Stimulated activated CD4-positive, alpha-beta T cell treated with anti-CD3 and anti-CD28 coated beads, TNF-alpha, amount 100 ng/mL, for 4 hours (primary cell): ENCODE measurements around the gene PTPRK.

Experiments used
- DNase-seq, 3 experiments: peaks; one replicate each; pipeline ENCODE4 v3.0.0-alpha.2; 2020; ENCODE audit warnings: low read depth in 3 of 3

PTPRK gene

GRCh38 chr6:128192972-128193371 is 327.4 kb downstream of the PTPRK start:
- no peak for DNase-seq

DNA sequence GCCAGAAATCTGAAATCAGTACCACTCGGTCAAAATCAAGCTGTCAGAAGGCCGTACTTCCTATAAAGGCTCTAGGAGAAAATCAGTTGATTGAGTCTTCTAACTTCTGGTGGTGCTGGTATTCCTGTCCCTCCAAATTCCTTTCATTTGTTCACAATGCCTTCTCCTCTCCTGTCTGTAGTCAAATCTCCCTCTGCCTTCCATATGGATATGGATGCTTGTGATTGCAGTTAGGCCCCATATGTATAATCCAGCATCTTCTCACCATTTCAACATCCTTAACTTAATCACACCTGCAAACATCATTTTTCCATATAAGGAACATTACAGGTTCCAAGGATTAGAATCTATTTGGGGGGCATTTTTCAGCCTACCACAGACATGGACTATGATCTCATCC is 331.7 kb downstream of the PTPRK start:
- no peak for DNase-seq

DNA sequence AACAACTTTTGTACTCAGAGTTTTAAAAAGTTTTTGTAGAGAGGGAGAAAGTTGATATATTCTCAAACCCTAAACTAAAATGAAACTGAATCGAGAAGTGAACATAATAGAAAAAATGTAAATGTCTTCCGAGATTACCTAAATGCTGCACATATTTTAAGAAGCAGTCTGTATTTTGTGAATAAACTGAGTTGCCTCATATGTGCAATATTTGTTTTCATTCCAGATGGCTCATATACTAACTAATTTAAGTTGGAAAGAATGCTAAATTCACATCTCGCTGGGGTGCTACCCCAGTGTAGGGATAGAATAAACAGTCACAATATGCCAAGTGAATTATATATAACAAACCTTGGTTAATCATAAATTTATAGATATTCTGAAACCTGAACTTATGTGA is 333.7 kb downstream of the PTPRK start:
- no peak for DNase-seq

- DNase-seq = no peak
Measured at GRCh38 chr6:128179876-128180438, 340.4 kb downstream of the PTPRK start.

GRCh38 chr6:128174724-128175123 is 345.7 kb downstream of the PTPRK start:
- no peak for DNase-seq

DNA sequence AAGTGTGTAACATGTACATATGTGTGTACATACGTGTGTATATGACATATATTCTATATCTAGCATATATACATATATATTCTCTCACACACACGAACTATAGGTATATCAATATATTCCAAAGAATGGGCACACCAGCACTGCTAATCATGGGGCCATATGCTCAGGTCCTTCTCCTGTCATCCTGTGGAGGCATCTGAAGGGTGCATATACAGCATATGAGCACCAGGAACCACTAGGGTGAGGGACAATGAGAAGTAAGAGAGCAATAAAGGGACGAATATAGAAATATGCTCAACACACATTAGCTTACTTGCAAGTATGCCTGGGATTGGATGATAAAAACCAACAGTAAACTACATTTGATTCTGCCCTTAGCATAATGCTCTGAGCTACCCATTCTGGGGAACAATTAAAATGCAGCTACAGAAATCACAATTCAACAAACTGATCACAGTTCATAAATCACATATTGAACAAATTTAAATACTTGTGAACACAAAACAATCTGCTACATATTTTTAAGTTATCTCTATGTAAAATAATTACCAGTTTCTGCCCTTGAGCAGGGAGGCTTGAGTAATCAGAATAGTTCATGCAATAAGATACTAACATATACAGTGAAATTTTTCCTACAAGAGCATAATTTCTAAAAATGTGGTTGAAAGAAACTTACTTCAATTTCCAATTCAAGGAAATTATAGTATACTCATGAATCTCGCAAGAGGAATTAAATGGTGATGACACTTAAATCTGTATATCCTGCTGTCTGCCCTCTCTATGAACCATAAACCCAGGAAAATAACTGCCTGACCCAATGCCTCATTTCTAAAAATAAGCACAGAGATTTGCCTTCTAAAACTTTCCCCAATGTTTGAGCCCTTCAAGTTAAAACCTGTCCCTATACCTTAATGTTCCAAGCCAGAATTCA is 347.4 kb downstream of the PTPRK start:
- DNase-seq = no peak

DNA sequence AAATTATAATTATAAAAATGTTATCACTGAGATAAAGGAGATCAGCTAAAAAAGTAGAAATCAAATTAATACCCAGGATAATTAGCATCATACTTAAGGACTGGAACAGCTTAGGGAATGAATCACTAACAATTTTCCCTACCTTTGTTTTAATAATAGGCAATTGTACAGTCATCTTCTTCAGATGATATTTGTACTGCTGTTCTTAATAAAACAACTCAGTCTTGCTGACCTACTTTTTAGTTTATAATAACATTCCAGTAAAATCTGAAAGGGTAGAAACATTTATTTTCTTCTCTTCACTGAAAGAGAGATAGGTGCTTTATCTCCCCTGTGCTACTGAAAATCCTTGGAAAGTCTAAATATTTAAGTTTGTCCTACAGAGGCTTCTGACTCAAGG is 348.3 kb downstream of the PTPRK start:
- DNase-seq = no peak

- DNase-seq = no peak
Measured at GRCh38 chr6:128171182-128171581, 349.2 kb downstream of the PTPRK start.

DNA sequence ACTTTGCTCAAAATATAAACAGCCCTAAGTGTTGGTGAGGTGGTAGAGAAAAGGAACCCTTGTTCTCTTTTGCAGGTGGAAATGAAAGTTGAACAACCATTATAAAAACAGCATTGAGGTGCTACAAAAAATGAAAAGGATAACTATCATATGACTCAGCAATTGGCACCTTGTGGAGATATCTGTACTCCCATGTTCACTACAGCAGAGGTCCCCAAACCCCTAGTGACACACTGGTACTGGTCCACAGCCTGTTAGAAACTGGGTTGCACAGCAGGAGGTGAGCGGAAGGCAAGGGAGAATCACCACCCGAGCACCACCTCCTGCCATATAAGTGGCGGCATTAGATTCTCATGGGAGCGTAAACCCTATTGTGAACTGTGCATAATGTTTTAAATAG is 352.2 kb downstream of the PTPRK start:
- no peak for DNase-seq

DNA sequence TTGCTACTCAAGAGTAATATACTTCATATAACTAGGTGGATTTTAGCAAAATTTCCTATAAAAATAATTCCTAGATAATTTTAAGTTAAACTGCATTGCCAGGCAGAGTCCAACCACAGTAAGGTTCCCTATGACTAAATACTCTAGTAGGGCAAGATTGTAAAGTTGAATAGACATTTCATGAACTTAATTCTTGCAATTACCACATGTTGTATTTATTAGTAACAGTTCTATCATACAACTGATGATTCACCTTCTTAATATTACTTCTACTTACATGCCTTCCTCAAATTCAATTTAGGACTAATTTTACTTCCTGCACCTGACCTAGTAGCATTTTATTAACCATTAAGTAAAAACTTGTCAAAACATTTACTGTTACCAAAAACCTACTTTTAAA is 352.8 kb downstream of the PTPRK start:
- DNase-seq = no peak

GRCh38 chr6:128164254-128164653 is 356.1 kb downstream of the PTPRK start:
- DNase-seq = no peak

- no peak for DNase-seq
Measured at GRCh38 chr6:128162423-128162822, 358.0 kb downstream of the PTPRK start.

- no peak for DNase-seq
Measured at GRCh38 chr6:128161839-128162238, 358.6 kb downstream of the PTPRK start.

DNA sequence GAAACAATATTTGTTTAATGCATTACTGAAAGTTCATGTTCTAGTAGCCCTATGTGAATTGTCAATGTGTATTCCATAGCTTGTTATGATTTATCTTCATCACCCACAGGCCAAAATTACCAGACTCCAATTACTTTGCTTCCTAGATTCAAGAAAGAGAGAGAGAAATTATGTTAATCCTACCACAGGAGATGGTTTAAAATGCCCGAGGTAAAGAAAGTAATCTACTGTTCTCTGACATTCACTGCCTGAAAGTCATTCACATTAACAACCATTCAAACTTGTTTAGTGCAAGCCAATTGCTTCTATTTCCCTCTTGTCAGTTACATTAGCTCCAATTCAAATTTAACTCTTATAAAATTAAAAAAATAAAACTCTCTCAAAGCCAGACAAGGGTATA is 359.1 kb downstream of the PTPRK start:
- DNase-seq = no peak

DNA sequence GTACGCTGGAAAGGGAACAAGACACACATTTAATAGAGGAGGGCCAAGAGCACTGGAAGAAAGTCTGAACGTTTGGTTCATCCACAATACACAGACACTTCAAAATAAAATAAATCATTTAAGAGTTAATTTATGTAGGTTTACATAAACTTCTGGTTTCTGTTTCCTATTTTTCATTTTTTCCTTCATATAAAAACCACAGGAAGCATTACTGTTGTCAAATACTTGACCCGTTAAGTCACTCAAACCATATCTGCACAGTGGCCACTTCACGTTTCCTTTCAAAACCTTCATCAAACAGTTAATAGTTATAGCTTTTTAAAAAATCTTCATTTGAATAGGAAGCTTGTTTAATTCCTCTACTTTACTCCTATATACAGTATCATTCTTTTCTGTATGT is 361.9 kb downstream of the PTPRK start:
- no peak for DNase-seq

- no peak for DNase-seq
Measured at GRCh38 chr6:128156321-128157111, 363.9 kb downstream of the PTPRK start.

DNA sequence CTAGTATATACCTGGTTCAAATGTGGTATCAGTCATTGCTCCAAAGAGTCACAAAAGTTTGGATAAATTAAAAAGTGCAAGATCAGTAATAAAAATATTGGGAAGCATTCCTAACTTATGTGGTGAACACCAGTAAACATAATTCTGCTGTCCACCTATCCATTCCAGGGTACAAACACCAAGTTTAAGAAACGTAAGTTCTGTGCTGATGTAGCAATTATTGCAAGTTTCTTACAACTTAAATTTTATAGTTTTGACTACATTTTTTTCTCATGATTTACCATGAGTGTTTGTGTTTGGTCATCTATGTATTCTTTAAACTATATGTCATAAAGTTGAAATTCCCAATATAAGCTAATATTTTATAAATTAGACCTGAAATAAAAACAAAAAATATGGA is 364.6 kb downstream of the PTPRK start:
- no peak for DNase-seq

- DNase-seq = no peak
Measured at GRCh38 chr6:128152551-128152950, 367.8 kb downstream of the PTPRK start.

GRCh38 chr6:128150376-128150775 is 370.0 kb downstream of the PTPRK start:
- DNase-seq = no peak

DNA sequence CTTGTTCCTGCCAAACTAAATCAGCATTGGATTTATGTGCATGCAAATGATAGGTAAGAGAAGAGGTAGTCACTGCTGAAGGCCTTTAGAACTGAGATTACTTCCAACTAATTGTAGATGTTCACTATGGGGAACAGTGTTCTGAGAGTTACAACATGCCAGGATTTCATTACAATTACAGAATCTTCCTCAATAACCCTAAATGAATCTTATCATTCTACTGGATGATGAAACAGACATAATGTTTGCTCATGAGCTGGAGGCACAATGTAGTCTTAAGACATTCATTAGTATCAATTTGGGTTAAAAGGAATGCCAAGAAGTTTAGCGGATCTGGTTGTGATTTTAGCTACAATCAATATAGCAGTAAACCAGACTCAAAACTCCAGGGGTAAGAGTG is 370.6 kb downstream of the PTPRK start:
- DNase-seq = no peak

GRCh38 chr6:128144320-128144719 is 376.1 kb downstream of the PTPRK start:
- no peak for DNase-seq

- no peak for DNase-seq
Measured at GRCh38 chr6:128141932-128142331, 378.5 kb downstream of the PTPRK start.

GRCh38 chr6:128139519-128139918 is 380.9 kb downstream of the PTPRK start:
- DNase-seq = no peak
